Measurements from ENCODE around the gene BORCS5. TPM values are rescaled to one million over a fixed set of nuclear protein-coding genes. Genes with fewer than 3 reads are reported as not detected.
"Not testable (repeated sequence)": the region's sequence is repeated elsewhere in the genome, so short reads cannot be mapped to it uniquely, and the experiment has no call there.

The BORCS5 gene
- total RNA-seq, 2 experiments from 2014 or later = 25.7 to 28.4 TPM

GRCh38 chr12:12461923-12462315 lies 105.0 kb downstream of the BORCS5 start:
- CTCF ChIA-PET = interaction anchor here (0.7 to 2.4 kb wide), 10 partner anchors 8 to 85 kb away, joined by 3 to 9 read pairs (median 4); no protein-coding TSS in a partner anchor
- peaks cover 55% of the 10 kb centered on the region for H3K4me1 Mint-ChIP-seq

GRCh38 chr12:12465522-12465921 lies 108.6 kb downstream of the BORCS5 start:
- no peak overlapping the region for H3K4me3 Mint-ChIP-seq
- no peak for DNase-seq
- H3K27me3 Mint-ChIP-seq = no peaks in the 10 kb centered on the region
- H3K9me3 Mint-ChIP-seq = no peaks in the 10 kb centered on the region
- POLR2A ChIA-PET = interaction anchor here (0.6 to 0.7 kb wide), 2 partner anchors 25 to 89 kb away, joined by 3 to 9 read pairs; no protein-coding TSS in a partner anchor
- H3K27ac Mint-ChIP-seq = peak overlapping the region; percentile 62
- H3K36me3 Mint-ChIP-seq (ENCODE audit: low read depth) = peaks cover 50% of the 10 kb centered on the region
- CTCF ChIA-PET = interaction anchor here (0.6 to 2.2 kb wide), 14 partner anchors 9 to 248 kb away, joined by 3 to 12 read pairs (median 4); partner anchors contain the start of gene BORCS5
- peaks cover 71% of the 10 kb centered on the region for H3K4me1 Mint-ChIP-seq

More at GRCh38 chr12:12461923-12462315, 105.0 kb downstream of the BORCS5 start:
- no peaks in the 10 kb centered on the region for H3K27me3 Mint-ChIP-seq
- peaks cover 18% of the 10 kb centered on the region for H3K36me3 Mint-ChIP-seq (ENCODE audit: low read depth)
- peak overlapping the region; percentile 80 for H3K27ac Mint-ChIP-seq
- H3K9me3 Mint-ChIP-seq = no peaks in the 10 kb centered on the region
- no peak for DNase-seq
- no peak overlapping the region for H3K4me3 Mint-ChIP-seq
- POLR2A ChIA-PET = interaction anchor here (0.6 kb wide), 2 partner anchors 15 to 145 kb away, joined by 3 read pairs; no protein-coding TSS in a partner anchor

- peak; percentile 61 for DNase-seq
- Mint-ChIP-seq H3K36me3 (ENCODE audit: low read depth) (peaks cover 56% of the 10 kb centered on the region), H3K4me3 (no peak overlapping the region)
Observed at GRCh38 chr12:12466157-12466556, 109.3 kb downstream of the BORCS5 start.

GRCh38 chr12:12467264-12467663 lies 110.4 kb downstream of the BORCS5 start:
- peak overlapping the region; percentile 85 for H3K27ac Mint-ChIP-seq
- H3K27me3 Mint-ChIP-seq = no peaks in the 10 kb centered on the region
- H3K9me3 Mint-ChIP-seq = no peaks in the 10 kb centered on the region
- no peak overlapping the region for H3K4me3 Mint-ChIP-seq
- CTCF ChIA-PET = interaction anchor here (0.6 to 3.0 kb wide), 5 partner anchors 10 to 269 kb away, joined by 3 to 14 read pairs (median 6); no protein-coding TSS in a partner anchor
- H3K36me3 Mint-ChIP-seq (ENCODE audit: low read depth) = peaks cover 63% of the 10 kb centered on the region
- POLR2A ChIA-PET = no interaction called here
- DNase-seq = no peak
- H3K4me1 Mint-ChIP-seq = peaks cover 72% of the 10 kb centered on the region

More at GRCh38 chr12:12466157-12466556, 109.3 kb downstream of the BORCS5 start:
- Mint-ChIP-seq H3K4me1 (peaks cover 74% of the 10 kb centered on the region), H3K27ac (peak overlapping the region; percentile 89), H3K9me3 (no peaks in the 10 kb centered on the region), H3K27me3 (no peaks in the 10 kb centered on the region)
- CTCF ChIA-PET = interaction anchor here (0.8 to 3.0 kb wide), 13 partner anchors 8 to 270 kb away, joined by 3 to 14 read pairs (median 5); partner anchors contain the start of gene BORCS5
- POLR2A ChIA-PET = interaction anchor here (0.6 kb wide), 1 partner anchor 440 kb away, joined by 3 read pairs; no protein-coding TSS in a partner anchor

GRCh38 chr12:12467688-12468261 lies 110.9 kb downstream of the BORCS5 start:
- H3K36me3 Mint-ChIP-seq (ENCODE audit: low read depth) = peaks cover 63% of the 10 kb centered on the region
- H3K27ac Mint-ChIP-seq = peak overlapping the region; percentile 85
- H3K4me1 Mint-ChIP-seq = peaks cover 70% of the 10 kb centered on the region
- ChIA-PET CTCF (interaction anchor here (0.6 to 3.0 kb wide), 5 partner anchors 9 to 269 kb away, joined by 3 to 14 read pairs (median 5); no protein-coding TSS in a partner anchor), POLR2A (no interaction called here)
- H3K27me3 Mint-ChIP-seq = no peaks in the 10 kb centered on the region
- H3K9me3 Mint-ChIP-seq = no peaks in the 10 kb centered on the region
- DNase-seq = peak; percentile 37
- no peak overlapping the region for H3K4me3 Mint-ChIP-seq

- Mint-ChIP-seq H3K4me1 (peaks cover 72% of the 10 kb centered on the region), H3K27ac (peak overlapping the region; percentile 85), H3K27me3 (no peaks in the 10 kb centered on the region), H3K9me3 (no peaks in the 10 kb centered on the region), H3K36me3 (ENCODE audit: low read depth) (peaks cover 68% of the 10 kb centered on the region), H3K4me3 (no peak overlapping the region)
- DNase-seq = no peak
- CTCF ChIA-PET = interaction anchor here (1.1 to 3.0 kb wide), 2 partner anchors 8 to 11 kb away, joined by 3 to 14 read pairs; no protein-coding TSS in a partner anchor
- POLR2A ChIA-PET = no interaction called here
Observed at GRCh38 chr12:12468575-12468974, 111.7 kb downstream of the BORCS5 start.

- Mint-ChIP-seq H3K4me3 (no peak overlapping the region), H3K4me1 (peaks cover 79% of the 10 kb centered on the region), H3K36me3 (ENCODE audit: low read depth) (peaks cover 75% of the 10 kb centered on the region), H3K27ac (no peak overlapping the region), H3K9me3 (no peaks in the 10 kb centered on the region), H3K27me3 (no peaks in the 10 kb centered on the region)
- ChIA-PET CTCF (interaction anchor here (0.9 to 1.4 kb wide), 3 partner anchors 8 to 11 kb away, joined by 3 to 6 read pairs (median 5); no protein-coding TSS in a partner anchor), POLR2A (no interaction called here)
- DNase-seq = no peak
Observed at GRCh38 chr12:12469386-12469785, 112.5 kb downstream of the BORCS5 start.

- CTCF ChIA-PET = interaction anchor here (0.5 to 1.4 kb wide), 2 partner anchors 13 to 113 kb away, joined by 3 to 6 read pairs; no protein-coding TSS in a partner anchor
- H3K36me3 Mint-ChIP-seq (ENCODE audit: low read depth) = peaks cover 78% of the 10 kb centered on the region
- H3K4me1 Mint-ChIP-seq = peaks cover 79% of the 10 kb centered on the region
- POLR2A ChIA-PET = no interaction called here
- no peaks in the 10 kb centered on the region for H3K9me3 Mint-ChIP-seq
- H3K4me3 Mint-ChIP-seq = no peak overlapping the region
- DNase-seq = no peak
- peak overlapping the region; percentile 27 for H3K27ac Mint-ChIP-seq
- H3K27me3 Mint-ChIP-seq = no peaks in the 10 kb centered on the region
Observed at GRCh38 chr12:12470751-12471306, 114.0 kb downstream of the BORCS5 start.

- H3K4me1 Mint-ChIP-seq = peaks cover 77% of the 10 kb centered on the region
- peaks cover 83% of the 10 kb centered on the region for H3K36me3 Mint-ChIP-seq (ENCODE audit: low read depth)
- peak overlapping the region; percentile 58 for H3K27ac Mint-ChIP-seq
- POLR2A ChIA-PET, H3K9me3 Mint-ChIP-seq, H3K4me3 Mint-ChIP-seq, H3K27me3 Mint-ChIP-seq, DNase-seq: not testable (repeated sequence)
- CTCF ChIA-PET = interaction anchor here (1.4 to 5.8 kb wide), 4 partner anchors 30 to 96 kb away, joined by 3 to 28 read pairs (median 6); no protein-coding TSS in a partner anchor
Observed at GRCh38 chr12:12471982-12472961, 115.4 kb downstream of the BORCS5 start.

- DNase-seq = no peak
- no peak overlapping the region for H3K4me3 Mint-ChIP-seq
- no peaks in the 10 kb centered on the region for H3K27me3 Mint-ChIP-seq
- peaks cover 83% of the 10 kb centered on the region for H3K36me3 Mint-ChIP-seq (ENCODE audit: low read depth)
- ChIA-PET POLR2A (interaction anchor here (0.5 kb wide), 1 partner anchor 172 kb away, joined by 3 read pairs; no protein-coding TSS in a partner anchor), CTCF (interaction anchor here (0.7 to 5.8 kb wide), 9 partner anchors 7 to 97 kb away, joined by 3 to 28 read pairs (median 6); no protein-coding TSS in a partner anchor)
- no peaks in the 10 kb centered on the region for H3K9me3 Mint-ChIP-seq
- peak overlapping the region; percentile 93 for H3K27ac Mint-ChIP-seq
- H3K4me1 Mint-ChIP-seq = peaks cover 70% of the 10 kb centered on the region
Observed at GRCh38 chr12:12473223-12473622, 116.3 kb downstream of the BORCS5 start.

GRCh38 chr12:12474471-12474928 lies 117.6 kb downstream of the BORCS5 start:
- DNase-seq = no peak

More at GRCh38 chr12:12474471-12474928, 117.6 kb downstream of the BORCS5 start:
- Mint-ChIP-seq H3K36me3 (ENCODE audit: low read depth) (peaks cover 84% of the 10 kb centered on the region), H3K9me3 (no peaks in the 10 kb centered on the region), H3K27me3 (no peaks in the 10 kb centered on the region), H3K4me3 (peak overlapping the region; percentile 41), H3K27ac (peak overlapping the region; percentile 93), H3K4me1 (peaks cover 68% of the 10 kb centered on the region)
- ChIA-PET CTCF (interaction anchor here (0.7 to 5.8 kb wide), 17 partner anchors 8 to 225 kb away, joined by 3 to 28 read pairs (median 4); no protein-coding TSS in a partner anchor), POLR2A (interaction anchor here (0.5 to 1.5 kb wide), 2 partner anchors 88 to 117 kb away, joined by 3 to 4 read pairs; partner anchors contain the start of gene BORCS5)
